PFSK-1 (cell line): ENCODE data around the gene MOGAT1.

Source experiments
- POLR2AphosphoS5 ChIP-seq: IDR thresholded peaks from 2 replicates; pipeline ENCODE4 v1.6.1; 2012; ENCODE audit warnings: low read depth, mild to moderate bottlenecking, control low read depth, low read length, moderate library complexity
- REST ChIP-seq, 2 experiments: IDR thresholded peaks; 2 replicates each; pipeline versions ENCODE4 v1.6.1 to v1.8.0; 2011 to 2012; ENCODE audit warnings: low read depth in 2 of 2, low read length in 2 of 2, control low read depth in 1 of 2, inconsistent platforms in 1 of 2, mild to moderate bottlenecking in 1 of 2, moderate library complexity in 1 of 2; ENCODE audit not compliant: insufficient read depth in 1 of 2
- TAF1 ChIP-seq: IDR thresholded peaks from 2 replicates; pipeline ENCODE4 v1.6.1; 2012; ENCODE audit warnings: low read length, control low read depth, borderline replicate concordance; ENCODE audit not compliant: insufficient read depth

- TF ChIP-seq POLR2AphosphoS5: no peak
- TF ChIP-seq REST (IDR thresholded peaks at IDR 0.05; ENCODE audit: insufficient read depth in 1 of 2, low read depth in 2 of 2, low read length in 2 of 2): no peak
- no peak for TF ChIP-seq TAF1
Observed at GRCh38 chr2:222693837-222694236, 22.4 kb downstream of the MOGAT1 start.
